HepG2 (cell line): ENCODE data around the gene HSCB. TPM values are rescaled to one million over a fixed set of nuclear protein-coding genes. Genes with fewer than 3 reads are reported as not detected.
A peak's percentile ranks its signal among the peaks of the same experiment; 100 is the strongest.

ENCODE experiments used
- AGO2 ChIP-seq: fragments of 200-400 bp; formaldehyde crosslinking; optimal IDR thresholded peaks from 2 replicates; pipeline ENCODE3; 2017; ENCODE audit warnings: mild to moderate bottlenecking, low read depth, low read length, moderate library complexity
- CHD4 ChIP-seq: fragments of 200-600 bp; sonication (generic); IDR thresholded peaks from 2 replicates; pipeline ENCODE4 v1.7.0; 2017; ENCODE audit warnings: mild to moderate bottlenecking, low read length, borderline replicate concordance
- DBP ChIP-seq: sonication (generic); formaldehyde crosslinking; IDR thresholded peaks from 2 replicates; pipeline ENCODE4 v1.4.0; 2020; ENCODE audit warnings: missing genetic modification reagents; ENCODE audit errors: not compliant biosample characterization
- DMAP1 ChIP-seq: IDR thresholded peaks from 2 replicates; pipeline ENCODE4 v1.6.1; 2016
- FOXA3 ChIP-seq: IDR thresholded peaks from 2 replicates; pipeline ENCODE4 v1.6.1; 2016; ENCODE audit warnings: missing genetic modification reagents, missing compliant biosample characterization
- FOXK1 ChIP-seq: sonication (generic); formaldehyde crosslinking; IDR thresholded peaks from 2 replicates; pipeline ENCODE4 v1.4.0; 2020; ENCODE audit warnings: low read depth, missing genetic modification reagents, borderline replicate concordance
- GATAD2A ChIP-seq: IDR thresholded peaks from 2 replicates; pipeline ENCODE4 v1.6.1; 2016
- IRF2 ChIP-seq: IDR thresholded peaks from 2 replicates; pipeline ENCODE4 v1.6.1; 2018; ENCODE audit warnings: missing genetic modification reagents, missing compliant biosample characterization
- IRX3 ChIP-seq: sonication (generic); formaldehyde crosslinking; IDR thresholded peaks from 2 replicates; pipeline ENCODE4 v1.8.1; 2023; ENCODE audit warnings: mild to moderate bottlenecking, low read depth, missing genetic modification reagents, borderline replicate concordance
- LRRFIP1 ChIP-seq: sonication (generic); formaldehyde crosslinking; conservative IDR thresholded peaks from 2 replicates; pipeline ENCODE4 v1.4.0; 2020; ENCODE audit warnings: missing genetic modification reagents
- MBNL3 ChIP-seq: fragments of 250-450 bp; sonication (Bioruptor Pico); conservative IDR thresholded peaks from 2 replicates; pipeline ENCODE4 v1.8.0; 2022; ENCODE audit warnings: mild to moderate bottlenecking, inconsistent platforms
- NR1H2 ChIP-seq: sonication (generic); formaldehyde crosslinking; IDR thresholded peaks from 2 replicates; pipeline ENCODE4 v1.8.1; 2022; ENCODE audit warnings: low read depth, missing genetic modification reagents, borderline replicate concordance
- POLR2AphosphoS2 ChIP-seq: IDR thresholded peaks from 2 replicates; pipeline ENCODE4 v1.6.1; 2011; ENCODE audit warnings: low read depth, low read length, improper control_type of control experiment
- RORA ChIP-seq: sonication (generic); formaldehyde crosslinking; IDR thresholded peaks from 2 replicates; pipeline ENCODE4 v1.5.0; 2020; ENCODE audit warnings: mild to moderate bottlenecking, missing genetic modification reagents, moderate library complexity
- SETDB1 ChIP-seq: sonication (generic); formaldehyde crosslinking; IDR thresholded peaks from 2 replicates; pipeline ENCODE4 v1.5.1; 2020; ENCODE audit warnings: missing genetic modification reagents, mild to moderate bottlenecking, borderline replicate concordance
- SP140L ChIP-seq: sonication (generic); formaldehyde crosslinking; IDR thresholded peaks from 2 replicates; pipeline ENCODE4 v1.4.0; 2020; ENCODE audit warnings: missing genetic modification reagents, borderline replicate concordance
- SYNCRIP ChIP-seq: fragments of 200-400 bp; formaldehyde crosslinking; IDR thresholded peaks from 2 replicates; pipeline ENCODE4 v1.6.1; 2018; ENCODE audit warnings: mild to moderate bottlenecking, low read depth, low read length; ENCODE audit not compliant: insufficient read depth
- TBX3 ChIP-seq: fragments of 450-650 bp; IDR thresholded peaks from 2 replicates; pipeline ENCODE4 v1.6.1; 2017; ENCODE audit warnings: antibody characterized with exemption, mild to moderate bottlenecking, inconsistent platforms, borderline replicate concordance
- ZNF18 ChIP-seq: sonication (generic); formaldehyde crosslinking; IDR thresholded peaks from 2 replicates; pipeline ENCODE4 v1.8.0; 2022; ENCODE audit warnings: mild to moderate bottlenecking, missing genetic modification reagents; ENCODE audit not compliant: insufficient replicate concordance
- ZNF562 ChIP-seq: sonication (generic); formaldehyde crosslinking; IDR thresholded peaks from 2 replicates; pipeline ENCODE4 v1.8.0; 2022; ENCODE audit warnings: missing genetic modification reagents, borderline replicate concordance
- ZNF619 ChIP-seq: sonication (generic); formaldehyde crosslinking; IDR thresholded peaks from 2 replicates; pipeline ENCODE4 v1.4.0; 2020; ENCODE audit warnings: mild to moderate bottlenecking, missing genetic modification reagents
- ZNF747 ChIP-seq: sonication (generic); formaldehyde crosslinking; IDR thresholded peaks from 2 replicates; pipeline ENCODE4 v1.8.1; 2023; ENCODE audit warnings: missing genetic modification reagents, mild to moderate bottlenecking, borderline replicate concordance
- ZNF75D ChIP-seq: sonication (generic); formaldehyde crosslinking; IDR thresholded peaks from 2 replicates; pipeline ENCODE4 v1.8.1; 2023; ENCODE audit warnings: missing genetic modification reagents, mild to moderate bottlenecking, borderline replicate concordance
- polyA plus RNA-seq, 8 experiments: library from polyadenylated mRNA; depleted of rRNA in 3 of 8; stranded (reverse) in 7 of 8; unstranded in 1 of 8; fragments of >200 nt; fragmentation: Illumina TruSeq in 4 of 8; extraction: Trizol in 4 of 8; gene quantifications; 2 replicates each; pipeline versions ENCODE4 v1.2.1 to v1.2.3, GENCODE V29; 2011 to 2016; ENCODE audit warnings: low read depth in 4 of 8, missing spikeins in 1 of 8, mixed read lengths in 1 of 8; ENCODE audit not compliant: insufficient read depth in 1 of 8
- total RNA-seq, 5 experiments: library from RNA; depleted of rRNA; stranded (reverse); fragments of >200 nt; fragmentation: Illumina TruSeq; extraction: Trizol; gene quantifications; 2 replicates each; pipeline ENCODE4 v1.2.3, GENCODE V29; 2016; ENCODE audit warnings: low read depth in 1 of 5

Gene HSCB
- total and polyA plus RNA-seq, 2 of the 13 experiments (the other 11 are each of a cell fraction or from before 2014, with no cell fraction given): 15.4 to 20.9 TPM

DNA sequence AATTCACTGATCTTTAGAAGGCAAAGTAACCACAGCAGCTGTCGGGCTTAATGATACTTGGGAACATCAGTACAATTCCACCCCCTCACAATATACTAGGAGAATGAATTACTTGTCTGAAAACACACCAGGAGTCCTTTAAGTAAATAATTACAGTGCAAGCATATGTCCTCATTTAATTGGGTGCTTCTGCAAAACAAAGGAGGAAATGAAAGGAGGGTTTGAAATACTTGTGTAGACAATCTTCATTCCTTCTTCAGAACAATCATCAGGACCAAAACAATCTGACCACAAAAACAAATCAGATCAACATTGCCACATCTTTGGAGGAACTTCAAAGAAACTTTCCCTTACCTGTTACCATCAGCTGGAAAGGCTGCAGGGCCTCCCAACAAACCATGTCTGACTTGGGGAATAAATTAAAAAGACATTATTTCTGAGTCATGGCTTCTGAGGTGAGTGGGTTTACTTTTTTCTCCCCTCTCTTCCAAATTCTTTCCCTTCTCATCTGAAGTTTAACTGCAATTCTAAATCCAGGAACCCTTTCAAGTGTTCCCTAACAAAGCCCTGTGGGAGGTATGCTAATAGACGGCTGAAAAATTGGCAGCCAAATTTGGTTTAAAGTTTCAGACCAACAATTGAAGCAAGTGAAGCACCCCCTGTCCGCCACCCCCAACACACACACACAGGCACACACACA is 18.2 kb downstream of the HSCB start (continued):
- TF ChIP-seq SYNCRIP (no peak), POLR2AphosphoS2 (no peak), ZNF18 (CRISPR knock-in tag) (no peak), CHD4 (0 out of 2 replicates have a peak, but pooled peaks have one; percentile 22), RORA (CRISPR knock-in tag) (no peak), AGO2 (no peak), ZNF747 (CRISPR knock-in tag) (no peak), TBX3 (peak; percentile 90), GATAD2A (CRISPR knock-in tag) (peak; percentile 83), FOXA3 (CRISPR knock-in tag) (peak; percentile 91), IRX3 (CRISPR knock-in tag) (no peak), SP140L (CRISPR knock-in tag) (no peak), ZNF619 (CRISPR knock-in tag) (no peak), DMAP1 (no peak), MBNL3 (CRISPR knock-in tag) (no peak), DBP (no peak), IRF2 (peak; percentile 49; the same call in 1 of the 2 replicates), ZNF75D (no peak), ZNF562 (CRISPR knock-in tag) (no peak), FOXK1 (CRISPR knock-in tag) (peak; percentile 74; the same call in 1 of the 2 replicates), LRRFIP1 (CRISPR knock-in tag) (no peak), NR1H2 (CRISPR knock-in tag) (no peak), SETDB1 (CRISPR knock-in tag) (no peak)
- TF ChIP-seq, all 625 proteins: peak for 70
